Adrenal gland (tissue), 12 donors: Measurements from ENCODE around the gene HELZ2. TPM values are rescaled to one million over a fixed set of nuclear protein-coding genes. Genes with fewer than 3 reads are reported as not detected.

Source experiments
- DNase-seq, 7 donors: peaks; one replicate each; pipeline ENCODE4 v3.0.0-alpha.2; 2019 to 2020
- H3K27ac ChIP-seq, 5 donors: fragments of 200-600 bp; sonication (generic) in 4 of 5; 1 replicate in 3 of 5; 2 replicates in 2 of 5; pipeline versions ENCODE4 v1.5.1 to v1.8.0; 2016 to 2020; ENCODE audit warnings: mild to moderate bottlenecking in 1 of 5
- H3K27me3 ChIP-seq: fragments of 200-600 bp; 2 replicates; pipeline ENCODE4 v1.8.0; 2021
- H3K36me3 ChIP-seq, 2 donors: fragments of 200-600 bp; replicated peaks in 1 of 2; 1 replicate in 1 of 2; 2 replicates in 1 of 2; pipeline versions ENCODE4 v1.5.1 to v1.8.0; 2018 to 2022
- H3K4me1 ChIP-seq, 2 donors: fragments of 200-600 bp; replicated peaks in 1 of 2; 1 replicate in 1 of 2; 2 replicates in 1 of 2; pipeline versions ENCODE4 v1.5.1 to v1.8.0; 2018 to 2021
- H3K4me3 ChIP-seq, 4 donors: fragments of 200-600 bp; sonication (generic) in 3 of 4; one replicate each; pipeline ENCODE4 v1.5.1; 2016 to 2018
- H3K9me3 ChIP-seq, 3 donors: fragments of 200-600 bp; sonication (generic) in 1 of 3; replicated peaks in 1 of 3; 1 replicate in 2 of 3; 2 replicates in 1 of 3; pipeline versions ENCODE4 v1.5.1 to v1.8.0; 2016 to 2021
- POLR2A ChIP-seq, 2 donors: fragments of 450-650 bp; IDR thresholded peaks; one replicate each; pipeline ENCODE4 v1.6.1; 2017; ENCODE audit warnings: antibody characterized with exemption in 2 of 2, mild to moderate bottlenecking in 2 of 2, moderate library complexity in 1 of 2
- WGBS, 4 donors: extraction: QIAGEN DNeasy Blood & Tissue Kit in 2 of 4; methylation state at CpG; one replicate each; pipeline versions ENCODE4 v1.1.5 to v1.1.7; 2013 to 2017; 5-methylcytosine and 5-hydroxymethylcytosine counted together
- intact Hi-C, 2 donors: fragments of 100-400 bp; cut with DNase I; formaldehyde crosslinking; loops; one replicate each; pipeline versions ENCODE4 v1.14.1 to v1.15.0; 2022 to 2023
- polyA plus RNA-seq, 3 donors: library from polyadenylated mRNA; stranded (reverse); fragments of 200-250 nt in 2 of 3; fragments of 350-450 nt in 1 of 3; fragmentation: Illumina TruSeq in 1 of 3; extraction: RNeasy Lipid Tissue Mini Kit (QIAGEN cat#74804) in 1 of 3; gene quantifications; one replicate each; pipeline ENCODE4 v1.2.3, GENCODE V29; 2013 to 2014
- total RNA-seq, 9 donors: library from RNA; depleted of rRNA in 4 of 9; stranded (reverse); fragments of >200 nt in 4 of 9; fragments of 120-200 nt in 1 of 9; fragmentation: NEBNext Ultra II Directional in 1 of 9; extraction: Animal tissue kit (Norgen Biotek cat#: 25700) in 1 of 9; gene quantifications; one replicate each; pipeline versions ENCODE4 v1.1.0 to v1.2.4, GENCODE V29; 2013 to 2023
- TF ChIP-seq, protein P1 (sequence below), 6 experiments: fragments of 450-650 bp in 4 of 6; fragments of 200-600 bp in 2 of 6; sonication (generic) in 1 of 6; IDR thresholded peaks; 1 replicate in 5 of 6; 2 replicates in 1 of 6; pipeline versions ENCODE4 v1.5.1 to v1.8.0; 2016 to 2021; ENCODE audit warnings: antibody characterized with exemption in 6 of 6, mild to moderate bottlenecking in 2 of 6, moderate library complexity in 1 of 6
- donor health status: healthy with polysubstance abuse.
- donor health status: Bipolar disorder and iron deficiency.
- donor health status: DM: yes; HTN: yes; CAD: no.
- donor health status: DM: no; HTN: no; CAD: no.
- donor health status: DM: no; HTN: no; CAD: no.
- donor health status: DM: yes; HTN: yes; CAD: no.

Gene HELZ2
- total and polyA plus RNA-seq, 12 donors, result 3.7 to 54.4 (median 24.3) TPM

DNA sequence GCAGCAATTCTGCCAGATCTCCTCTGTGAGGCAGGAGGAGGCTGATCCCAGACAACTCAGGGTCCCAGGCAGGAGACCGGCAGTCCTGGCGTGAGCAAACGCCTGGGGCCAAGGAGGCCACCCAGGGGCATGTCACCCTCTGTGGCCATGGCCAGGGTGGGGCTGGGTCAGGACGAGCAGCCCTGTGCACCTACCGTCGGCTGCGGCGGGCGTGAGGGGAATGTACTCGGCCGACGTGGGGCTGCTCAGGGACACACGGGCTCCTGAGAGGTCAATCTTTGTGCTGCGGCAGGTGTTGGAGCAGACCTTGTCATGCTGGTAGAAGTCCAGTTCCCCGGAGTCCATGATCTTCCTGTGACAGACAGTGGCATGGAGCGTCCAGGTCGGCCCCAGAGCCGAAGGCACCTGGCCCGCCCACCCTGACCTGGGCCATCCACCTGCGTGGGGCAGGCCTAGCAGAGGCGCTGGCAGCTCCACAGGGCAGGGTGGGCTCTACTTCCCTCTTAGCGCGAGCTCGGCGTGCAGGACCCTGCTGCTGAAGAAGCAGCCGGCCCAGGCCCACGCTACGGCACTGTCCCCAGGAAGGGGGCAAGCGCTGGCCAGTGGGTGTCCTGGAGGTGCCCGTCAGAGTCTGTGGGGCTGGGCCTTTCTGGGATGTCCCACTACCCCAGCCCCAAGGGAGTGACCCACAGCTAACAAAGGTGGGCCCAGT lies 21.5 kb upstream of the HELZ2 start:
- Histone ChIP-seq H3K27ac (no peak overlapping the region), H3K9me3 (no peaks in the 10 kb centered on the region), H3K4me3 (no peak overlapping the region), H3K36me3 (peaks cover 0 to 32% of the 10 kb centered on the region in 2 donors), H3K27me3 (no peaks in the 10 kb centered on the region), H3K4me1 (peaks cover 0 to 7% of the 10 kb centered on the region in 2 donors)
- 93 to 97% (median 96%) methylated on average over 14 to 30 of the region's 30 CpGs for WGBS, 4 donors
- intact Hi-C loops, result no loop called here
- no peak for DNase-seq
- TF ChIP-seq, protein P1, sequence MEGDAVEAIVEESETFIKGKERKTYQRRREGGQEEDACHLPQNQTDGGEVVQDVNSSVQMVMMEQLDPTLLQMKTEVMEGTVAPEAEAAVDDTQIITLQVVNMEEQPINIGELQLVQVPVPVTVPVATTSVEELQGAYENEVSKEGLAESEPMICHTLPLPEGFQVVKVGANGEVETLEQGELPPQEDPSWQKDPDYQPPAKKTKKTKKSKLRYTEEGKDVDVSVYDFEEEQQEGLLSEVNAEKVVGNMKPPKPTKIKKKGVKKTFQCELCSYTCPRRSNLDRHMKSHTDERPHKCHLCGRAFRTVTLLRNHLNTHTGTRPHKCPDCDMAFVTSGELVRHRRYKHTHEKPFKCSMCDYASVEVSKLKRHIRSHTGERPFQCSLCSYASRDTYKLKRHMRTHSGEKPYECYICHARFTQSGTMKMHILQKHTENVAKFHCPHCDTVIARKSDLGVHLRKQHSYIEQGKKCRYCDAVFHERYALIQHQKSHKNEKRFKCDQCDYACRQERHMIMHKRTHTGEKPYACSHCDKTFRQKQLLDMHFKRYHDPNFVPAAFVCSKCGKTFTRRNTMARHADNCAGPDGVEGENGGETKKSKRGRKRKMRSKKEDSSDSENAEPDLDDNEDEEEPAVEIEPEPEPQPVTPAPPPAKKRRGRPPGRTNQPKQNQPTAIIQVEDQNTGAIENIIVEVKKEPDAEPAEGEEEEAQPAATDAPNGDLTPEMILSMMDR (IDR thresholded peaks at IDR 0.05), result no peak
- TF ChIP-seq POLR2A (IDR thresholded peaks at IDR 0.05), result no peak

DNA sequence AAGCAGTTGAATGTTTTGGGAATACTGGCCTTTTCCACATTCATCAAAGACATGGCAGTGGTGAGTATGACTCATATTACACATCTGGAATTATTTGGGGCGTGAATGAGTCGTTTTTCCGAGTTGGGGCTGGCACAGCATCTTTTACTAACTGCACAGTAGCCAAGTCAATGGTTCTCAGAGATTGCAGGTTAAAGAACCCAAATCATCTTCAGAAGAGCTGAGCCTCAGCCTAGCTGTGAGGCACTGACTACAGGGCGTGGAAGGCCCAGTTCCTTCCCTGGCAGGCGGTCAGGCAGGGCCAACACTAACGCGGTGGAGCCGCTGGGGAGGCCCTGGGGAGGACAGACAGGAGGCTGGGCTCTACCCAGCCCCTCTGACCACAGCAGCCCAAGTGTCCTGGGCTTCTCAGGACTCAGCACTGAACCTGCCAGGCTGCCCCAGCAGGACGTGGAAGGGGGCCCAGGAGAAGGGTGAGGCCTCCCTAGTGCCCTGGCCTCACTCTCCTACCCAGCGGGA lies 20.1 kb upstream of the HELZ2 start:
- H3K9me3 ChIP-seq, result no peaks in the 10 kb centered on the region
- H3K36me3 ChIP-seq, result peaks cover 0 to 34% of the 10 kb centered on the region in 2 donors
- no peak overlapping the region for H3K4me3 ChIP-seq
- no peak for DNase-seq
- TF ChIP-seq, protein P1 (IDR thresholded peaks at IDR 0.05), result no peak
- TF ChIP-seq POLR2A (IDR thresholded peaks at IDR 0.05), result no peak
- H3K4me1 ChIP-seq, result peaks cover 0 to 7% of the 10 kb centered on the region in 2 donors
- WGBS, 4 donors, result 63 to 76% (median 69%) methylated on average over 7 to 10 of the region's 10 CpGs
- intact Hi-C loops, result no loop called here
- peak overlapping the region in 1 of 5 donors; percentile 39 for H3K27ac ChIP-seq
- H3K27me3 ChIP-seq, result no peaks in the 10 kb centered on the region

DNA sequence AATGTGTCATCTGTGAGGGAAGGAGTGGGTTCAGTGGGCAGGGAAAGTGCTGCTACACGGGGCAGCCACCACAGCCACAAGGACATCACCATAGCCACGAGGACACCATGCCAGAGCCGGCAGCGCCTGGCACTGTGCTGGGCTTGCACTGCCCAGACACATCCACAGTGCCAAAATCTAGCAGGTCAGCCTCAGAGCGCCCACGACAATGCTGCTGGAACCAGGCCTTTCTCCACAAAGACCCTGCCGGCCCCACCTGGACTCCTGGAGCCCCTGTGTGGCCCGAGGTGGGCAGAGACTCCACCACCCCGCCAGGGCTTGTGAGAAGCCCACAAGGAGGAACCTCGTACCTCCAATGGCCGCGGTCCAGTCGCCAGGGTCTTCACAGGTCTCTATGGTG lies 18.6 kb upstream of the HELZ2 start:
- no peaks in the 10 kb centered on the region for H3K27me3 ChIP-seq
- peaks cover 0 to 7% of the 10 kb centered on the region in 2 donors for H3K4me1 ChIP-seq
- H3K9me3 ChIP-seq, result no peaks in the 10 kb centered on the region
- H3K27ac ChIP-seq, result no peak overlapping the region
- no peak for TF ChIP-seq POLR2A (IDR thresholded peaks at IDR 0.05)
- TF ChIP-seq, protein P1 (IDR thresholded peaks at IDR 0.05), result no peak
- peak in 1 of 7 donors; percentile 54 for DNase-seq
- H3K36me3 ChIP-seq, result peaks cover 0 to 28% of the 10 kb centered on the region in 2 donors
- intact Hi-C loops, result no loop called here
- 66 to 100% (median 78%) methylated on average over 5 to 13 of the region's 13 CpGs for WGBS, 4 donors
- H3K4me3 ChIP-seq, result no peak overlapping the region

DNA sequence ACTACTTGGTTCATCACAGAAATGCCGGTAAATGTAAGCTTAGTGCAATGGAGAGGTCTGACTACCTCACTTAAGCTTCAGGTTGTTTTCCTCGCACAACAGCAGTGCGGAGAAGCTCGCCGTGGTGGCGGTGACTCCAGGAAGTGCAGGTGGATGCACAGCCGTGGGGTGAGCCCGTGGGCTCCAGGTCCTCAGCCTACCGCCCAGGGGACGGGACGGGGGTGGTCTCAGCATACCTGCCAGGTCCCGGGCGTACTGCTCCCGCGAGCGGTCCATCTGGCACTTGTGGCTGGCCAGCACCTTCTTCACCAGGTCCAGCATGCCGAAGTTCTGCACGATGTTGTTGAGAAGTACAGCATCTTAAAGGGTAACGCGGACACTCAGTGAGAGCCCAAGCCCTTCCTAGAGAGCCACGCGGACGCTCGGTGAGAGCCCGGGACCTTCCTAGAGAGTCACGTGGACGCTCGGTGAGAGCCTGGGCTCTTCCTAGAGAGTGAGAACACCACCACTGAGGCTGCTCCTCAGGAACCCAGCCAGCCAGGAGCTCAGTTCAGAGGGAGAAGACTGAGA lies 17.8 kb upstream of the HELZ2 start:
- Histone ChIP-seq H3K4me1 (peaks cover 0 to 7% of the 10 kb centered on the region in 2 donors), H3K4me3 (no peak overlapping the region), H3K36me3 (peaks cover 0 to 26% of the 10 kb centered on the region in 2 donors), H3K27ac (no peak overlapping the region), H3K9me3 (no peaks in the 10 kb centered on the region), H3K27me3 (no peaks in the 10 kb centered on the region)
- no peak for DNase-seq
- WGBS, 4 donors, result 95 to 97% (median 96%) methylated on average over 4 to 28 of the region's 28 CpGs
- TF ChIP-seq, protein P1 (IDR thresholded peaks at IDR 0.05), result no peak
- TF ChIP-seq POLR2A (IDR thresholded peaks at IDR 0.05), result no peak
- intact Hi-C loops, result no loop called here
